ENCODE results near the gene RSPRY1.

- TF ChIP-seq CTCF (IDR thresholded peaks at IDR 0.05; ENCODE audit: insufficient read depth, low read length) (no peak), POLR2AphosphoS5 (IDR thresholded peaks at IDR 0.05; ENCODE audit: low read depth) (no peak), GABPA (IDR thresholded peaks at IDR 0.05; ENCODE audit: low read depth) (no peak)
Observed at GRCh38 chr16:57276596-57276995, 90.5 kb downstream of the RSPRY1 start.

All from HL-60 (cell line).